Heart right ventricle (tissue), 16 donors: Measurements from ENCODE around the gene CWC27. TPM values are rescaled to one million over a fixed set of nuclear protein-coding genes. Genes with fewer than 3 reads are reported as not detected.

Experiments used
- ATAC-seq, 8 donors: fragments of 200-7000 bp; cut with Tn5 transposase; one replicate each; pipeline ENCODE4 v1.9.1; 2020; ENCODE audit warnings: mild to moderate bottlenecking in 8 of 8, moderate library complexity in 8 of 8, moderate number of reproducible peaks in 1 of 8
- DNase-seq, 2 donors: peaks; one replicate each; pipeline ENCODE4 v3.0.0-alpha.2; 2020
- H3K27ac ChIP-seq, 10 donors: fragments of 200-600 bp; sonication (generic) in 2 of 10; one replicate each; pipeline versions ENCODE4 v1.5.0 to v1.8.0; 2020 to 2022; ENCODE audit warnings: mild to moderate bottlenecking in 3 of 10
- H3K27me3 ChIP-seq, 7 donors: fragments of 200-600 bp; one replicate each; pipeline ENCODE4 v1.8.0; 2021 to 2022; ENCODE audit warnings: mild to moderate bottlenecking in 2 of 7
- H3K36me3 ChIP-seq, 9 donors: fragments of 200-600 bp; sonication (generic) in 1 of 9; one replicate each; pipeline versions ENCODE4 v1.5.0 to v1.8.0; 2020 to 2022; ENCODE audit warnings: mild to moderate bottlenecking in 2 of 9
- H3K4me1 ChIP-seq, 9 donors: fragments of 200-600 bp; sonication (generic) in 1 of 9; one replicate each; pipeline versions ENCODE4 v1.5.0 to v1.8.0; 2020 to 2022; ENCODE audit warnings: mild to moderate bottlenecking in 4 of 9
- H3K4me3 ChIP-seq, 10 donors: fragments of 200-600 bp; sonication (generic) in 2 of 10; one replicate each; pipeline versions ENCODE4 v1.5.0 to v1.8.0; 2020 to 2022; ENCODE audit warnings: mild to moderate bottlenecking in 7 of 10, moderate library complexity in 2 of 10
- H3K9me3 ChIP-seq, 11 donors: fragments of 200-600 bp in 10 of 11; sonication (generic) in 2 of 11; one replicate each; pipeline versions ENCODE4 v1.5.0 to v1.8.0; 2013 to 2022; ENCODE audit warnings: mild to moderate bottlenecking in 2 of 11, control low read depth in 1 of 11, moderate library complexity in 1 of 11
- CTCF ChIP-seq, 9 donors: fragments of 200-600 bp; sonication (generic) in 2 of 9; IDR thresholded peaks; one replicate each; pipeline versions ENCODE4 v1.5.0 to v1.8.0; 2021 to 2022; ENCODE audit warnings: antibody characterized with exemption in 9 of 9, mild to moderate bottlenecking in 5 of 9, moderate library complexity in 1 of 9
- WGBS, 2 donors: extraction: QIAGEN DNeasy Blood & Tissue Kit; methylation state at CpG; one replicate each; pipeline ENCODE4 v1.1.7; 2013; ENCODE audit warnings: inconsistent platforms in 1 of 2; 5-methylcytosine and 5-hydroxymethylcytosine counted together
- intact Hi-C, 10 donors: fragments of 100-400 bp; cut with DNase I; formaldehyde crosslinking; loops; one replicate each; pipeline versions ENCODE4 v1.11.1 to v1.14.2; 2022
- polyA plus RNA-seq, 2 donors: library from polyadenylated mRNA; stranded (reverse); fragments of 200-250 nt; gene quantifications; one replicate each; pipeline ENCODE4 v1.2.3, GENCODE V29; 2013
- total RNA-seq, 10 donors: library from RNA; stranded (reverse); fragmentation: NEBNext Ultra II Directional in 3 of 10; extraction: Animal tissue kit (Norgen Biotek cat#: 25700) in 3 of 10; gene quantifications; one replicate each; pipeline versions ENCODE4 v1.2.1 to v1.2.4, GENCODE V29; 2021 to 2023
- donor health status: Arrhythmogenic right ventricular cardiomyopathy.
- donor health status: ischemic (EF 13 %, LVEDD 7.1; RV severe dilation, severe dysfunction).
- donor health status: healthy with polysubstance abuse.
- donor health status: DM: no; HTN: yes; CAD: no.
- donor health status: DM: no; HTN: no; CAD: no.
- donor health status: ischemic (EF 25% LVEDD 6.9; RV normal size, moderate dysfunction).
- donor health status: ischemic (EF 25% LVEDD 5.7; RV mildly dilated, moderate dysfunction).
- donor health status: healthy.
- donor health status: DM: yes; HTN: yes; CAD: no.
- donor health status: Ischemic cardiomyopathy.
- donor health status: ischemic (EF 35%, LVEDD 5.7; RV mildly dilated, moderate dysfunction).
- donor health status: nonischemic (EF 11% LVEDD 7.7; RV severe dilation, severe dysfunction).
- donor health status: DM: yes; HTN: yes; CAD: no.
- donor health status: PGD.
- donor health status: ischemic (EF 29% LVEDD 5.4; RV normal size, mild dysfunction).
- donor health status: nonischemic (EF 23%, LVEDD 6.1; RV moderate dilation, normal function).

Gene CWC27
- total and polyA plus RNA-seq, 12 donors: 18.7 to 32.1 (median 23.5) TPM

- Histone ChIP-seq H3K4me3 (no peak overlapping the region), H3K4me1 (peaks cover 18 to 71% (median 52%) of the 10 kb centered on the region in 9 donors), H3K36me3 (no peaks in the 10 kb centered on the region), H3K27ac (peak overlapping the region; percentile 58 to 99 (median 96)), H3K9me3 (no peaks in the 10 kb centered on the region), H3K27me3 (no peaks in the 10 kb centered on the region)
- ATAC-seq: peak in 7 of 8 donors; percentile 4 to 59 (median 31)
- 63 to 68% methylated on average over 9 of the region's 9 CpGs for WGBS, 2 donors
- TF ChIP-seq CTCF (IDR thresholded peaks at IDR 0.05): peak in 7 of 9 donors; percentile 10 to 36 (median 27)
- intact Hi-C loops: loop anchor here in 7 of 10 donors (2.0 to 5.0 kb wide), 5 partner anchors 64 to 444 kb away; partner anchors contain the start of gene ADAMTS6 (in 3 of the 7)
- peak in 1 of 2 donors; percentile 53 for DNase-seq
These were observed 269.4 kb downstream of the CWC27 start for GRCh38 chr5:65037831-65038815.

DNA sequence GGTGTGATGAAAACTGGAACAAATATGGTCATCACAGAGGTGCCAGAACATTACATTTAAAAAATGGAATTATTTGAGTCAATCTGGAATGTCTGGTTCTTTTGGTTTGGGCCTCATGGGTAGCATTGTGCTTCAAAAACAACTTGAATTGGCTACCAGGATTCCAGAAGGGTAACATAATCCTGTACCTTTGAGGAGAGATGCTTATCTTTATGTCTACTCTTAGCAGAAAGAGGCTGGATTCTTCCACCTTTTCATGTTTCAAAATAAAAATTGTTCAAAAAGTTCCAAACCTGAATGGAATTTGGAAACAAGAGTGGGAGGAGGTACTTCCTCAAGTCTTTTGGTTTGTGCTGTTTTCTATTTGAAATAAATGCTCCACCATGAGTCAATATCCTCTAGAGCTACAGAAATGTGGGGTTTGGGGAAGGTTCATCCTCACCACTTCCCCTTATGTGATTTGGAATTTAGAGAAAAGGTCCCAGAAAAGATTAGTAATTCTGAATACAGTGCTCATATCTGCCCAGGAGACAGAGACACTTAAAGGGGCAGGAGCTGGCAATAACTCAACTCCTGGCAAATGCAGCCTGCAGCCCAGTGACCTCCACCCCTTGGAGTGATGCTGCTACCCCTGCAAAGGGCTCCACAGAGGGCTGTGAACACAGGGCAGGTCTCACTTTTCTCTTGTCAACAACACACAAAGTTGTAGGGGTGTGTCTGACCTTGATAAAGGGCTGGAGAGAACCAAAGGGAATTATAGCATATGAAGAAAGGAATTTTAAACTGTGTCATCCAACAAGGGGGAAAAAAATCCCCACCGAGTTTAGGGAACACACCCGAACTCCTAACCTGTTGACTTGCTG, 272.8 kb downstream of the CWC27 start:
- Histone ChIP-seq H3K27me3 (no peaks in the 10 kb centered on the region), H3K4me3 (no peak overlapping the region), H3K27ac (peak overlapping the region in 7 of 10 donors; percentile 22 to 70 (median 54)), H3K9me3 (no peaks in the 10 kb centered on the region), H3K36me3 (no peaks in the 10 kb centered on the region), H3K4me1 (peaks cover 12 to 51% (median 34%) of the 10 kb centered on the region in 9 donors)
- TF ChIP-seq CTCF (IDR thresholded peaks at IDR 0.05): no peak
- ATAC-seq (peak in 5 of 8 donors; percentile 12 to 61 (median 33)), DNase-seq (no peak)
- intact Hi-C loops: no loop called here
- 59 to 62% methylated on average over 2 of the region's 2 CpGs for WGBS, 2 donors

DNA sequence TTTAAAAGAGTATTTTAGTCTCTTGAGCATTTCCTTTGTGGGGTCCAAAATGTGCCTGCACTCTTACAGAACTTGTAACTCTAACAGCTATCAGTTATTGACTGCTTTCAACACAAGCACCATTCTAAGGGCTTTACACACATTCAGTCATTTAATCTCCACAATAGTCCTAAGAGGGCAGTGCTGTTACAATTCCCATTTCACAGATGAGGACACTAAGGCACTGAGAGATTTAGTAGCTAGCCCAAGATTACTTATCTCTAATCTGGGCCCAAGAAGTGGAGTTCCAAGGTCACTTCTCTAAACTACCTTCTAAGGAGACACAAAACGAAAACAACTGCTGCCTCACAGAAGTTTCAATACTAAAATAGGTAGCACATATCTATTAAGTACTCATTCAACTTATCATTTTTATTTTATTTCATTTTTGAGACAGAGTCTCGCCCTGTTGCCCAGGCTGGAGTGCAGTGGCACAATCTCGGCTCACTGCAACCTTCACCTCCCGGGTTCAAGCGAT, 275.2 kb downstream of the CWC27 start:
- intact Hi-C loops: no loop called here
- H3K4me1 ChIP-seq: peaks cover 0 to 33% (median 12%) of the 10 kb centered on the region in 9 donors
- no peak overlapping the region for H3K27ac ChIP-seq
- no peak for TF ChIP-seq CTCF (IDR thresholded peaks at IDR 0.05)
- no peaks in the 10 kb centered on the region for H3K36me3 ChIP-seq
- H3K9me3 ChIP-seq: no peaks in the 10 kb centered on the region
- no peaks in the 10 kb centered on the region for H3K27me3 ChIP-seq
- 96 to 98% methylated on average over 5 of the region's 5 CpGs for WGBS, 2 donors
- ATAC-seq (no peak), DNase-seq (no peak)
- no peak overlapping the region for H3K4me3 ChIP-seq

DNA sequence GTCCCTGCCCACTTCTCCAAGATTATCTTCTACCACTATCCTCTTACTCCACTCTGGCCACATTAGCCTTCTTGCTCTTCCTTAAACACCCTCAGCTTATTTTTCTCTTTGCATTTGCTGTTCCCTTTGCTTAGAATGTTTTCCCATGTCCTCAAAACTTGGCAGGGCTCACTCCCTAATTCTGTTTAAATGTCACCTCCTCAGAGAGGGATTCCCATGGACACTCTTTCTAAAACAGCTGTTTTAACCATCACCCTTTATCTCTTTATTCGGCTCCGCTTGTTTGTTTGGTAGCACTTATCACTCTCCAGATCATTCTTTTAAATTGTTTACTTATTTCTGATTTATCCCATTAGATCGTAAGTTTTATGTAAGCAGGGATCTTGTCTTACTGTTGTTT, 278.5 kb downstream of the CWC27 start:
- TF ChIP-seq CTCF (IDR thresholded peaks at IDR 0.05): no peak
- H3K4me3 ChIP-seq: no peak overlapping the region
- H3K9me3 ChIP-seq: no peaks in the 10 kb centered on the region
- peak in 2 of 8 donors; percentile 50 to 61 for ATAC-seq
- WGBS, 2 donors: 55 to 69% methylated on average over 3 of the region's 3 CpGs
- H3K27me3 ChIP-seq: no peaks in the 10 kb centered on the region
- H3K27ac ChIP-seq: peak overlapping the region in 3 of 10 donors; percentile 9 to 51 (median 18)
- no peaks in the 10 kb centered on the region for H3K36me3 ChIP-seq
- intact Hi-C loops: no loop called here
- H3K4me1 ChIP-seq: peaks cover 0 to 11% (median 0%) of the 10 kb centered on the region in 9 donors
- DNase-seq: no peak
